K562 (cell line): ENCODE measurements around the gene SUPT5H. TPM values are rescaled to one million over a fixed set of nuclear protein-coding genes. Genes with fewer than 3 reads are reported as not detected.
A peak's percentile ranks its signal among the peaks of the same experiment; 100 is the strongest.

Experiments
- BHLHE40 ChIP-seq: IDR thresholded peaks from 2 replicates; pipeline ENCODE4 v1.6.1; 2011; ENCODE audit warnings: low read length, improper control_type of control experiment
- CHCHD3 ChIP-seq: fragments of 250-450 bp; sonication (Bioruptor Pico); IDR thresholded peaks from 2 replicates; pipeline ENCODE4 v2.1.2; 2022; ENCODE audit warnings: mild to moderate bottlenecking
- CREBBP ChIP-seq: IDR thresholded peaks from one replicate; pipeline ENCODE4 v1.6.1; 2012; ENCODE audit warnings: low read depth, mild to moderate bottlenecking, control low read depth, inconsistent platforms, low read length
- CREM ChIP-seq: IDR thresholded peaks from 2 replicates; pipeline ENCODE4 v1.6.1; 2014; ENCODE audit warnings: antibody characterized with exemption, low read depth
- ETV1 ChIP-seq: fragments of 450-650 bp; conservative IDR thresholded peaks from 2 replicates; pipeline ENCODE4 v1.6.1; 2016; ENCODE audit warnings: missing genetic modification characterization, control low read depth, low read depth, missing compliant biosample characterization
- FOXA1 ChIP-seq: fragments of 450-650 bp; IDR thresholded peaks from 2 replicates; pipeline ENCODE4 v1.6.1; 2016; ENCODE audit warnings: mild to moderate bottlenecking, borderline replicate concordance
- HLTF ChIP-seq: fragments of 450-650 bp; IDR thresholded peaks from 2 replicates; pipeline ENCODE4 v1.6.1; 2016
- HNRNPK ChIP-seq: fragments of 200-400 bp; formaldehyde crosslinking; IDR thresholded peaks from one replicate; pipeline ENCODE4 v1.6.1; 2018; ENCODE audit warnings: mild to moderate bottlenecking, low read depth, low read length; ENCODE audit not compliant: poor library complexity, severe bottlenecking
- HNRNPLL ChIP-seq: fragments of 200-400 bp; formaldehyde crosslinking; IDR thresholded peaks from 2 replicates; pipeline ENCODE4 v1.6.1; 2017; ENCODE audit warnings: low read length, low read depth, mild to moderate bottlenecking; ENCODE audit not compliant: poor library complexity, severe bottlenecking
- JUND ChIP-seq, 2 experiments: IDR thresholded peaks; 2 replicates in 1 of 2; 3 replicates in 1 of 2; pipeline ENCODE4 v1.6.1; 2011; ENCODE audit warnings: borderline replicate concordance in 2 of 2, low read depth in 2 of 2, low read length in 2 of 2, improper control_type of control experiment in 1 of 2, missing biosample characterization in 1 of 2, missing genetic modification characterization in 1 of 2, missing genetic modification reagents in 1 of 2
- MXI1 ChIP-seq: IDR thresholded peaks from 2 replicates; pipeline ENCODE4 v1.6.1; 2011; ENCODE audit warnings: low read depth, mild to moderate bottlenecking, improper control_type of control experiment, low read length
- MYBL2 ChIP-seq, 2 experiments: fragments of 450-650 bp in 1 of 2; sonication (generic) in 1 of 2; formaldehyde crosslinking in 1 of 2; IDR thresholded peaks; 2 replicates each; pipeline versions ENCODE4 v1.6.1 to v1.8.1; 2017 to 2022; ENCODE audit warnings: borderline replicate concordance in 1 of 2, inconsistent platforms in 1 of 2, low read depth in 1 of 2, mild to moderate bottlenecking in 1 of 2, missing genetic modification reagents in 1 of 2, moderate library complexity in 1 of 2
- NFXL1 ChIP-seq: fragments of 450-650 bp; formaldehyde crosslinking; IDR thresholded peaks from 2 replicates; pipeline ENCODE4 v1.4.0; 2021; ENCODE audit warnings: mild to moderate bottlenecking
- SPI1 ChIP-seq: IDR thresholded peaks from 2 replicates; pipeline ENCODE4 v1.6.1; 2011; ENCODE audit warnings: low read depth, low read length, control low read depth, borderline replicate concordance
- SREBF2 ChIP-seq: sonication (generic); formaldehyde crosslinking; IDR thresholded peaks from 2 replicates; pipeline ENCODE4 v1.4.0; 2020; ENCODE audit warnings: mild to moderate bottlenecking, missing genetic modification reagents
- YY1 ChIP-seq, 3 experiments: IDR thresholded peaks; 2 replicates each; pipeline ENCODE4 v1.6.1; 2011; ENCODE audit warnings: low read length in 2 of 3, mild to moderate bottlenecking in 2 of 3, moderate library complexity in 2 of 3, borderline replicate concordance in 1 of 3, control low read depth in 1 of 3, low read depth in 1 of 3; ENCODE audit not compliant: insufficient read depth in 3 of 3, insufficient replicate concordance in 2 of 3, control insufficient read depth in 1 of 3, insufficient read length in 1 of 3; ENCODE audit errors: extremely low read depth in 1 of 3
- ZEB2 ChIP-seq: fragments of 450-650 bp; IDR thresholded peaks from 2 replicates; pipeline ENCODE4 v1.6.1; 2016
- ZNF23 ChIP-seq: fragments of 250-450 bp; sonication (Bioruptor Pico); IDR thresholded peaks from 2 replicates; pipeline ENCODE4 v1.4.0; 2020; ENCODE audit warnings: mild to moderate bottlenecking
- ZNF436 ChIP-seq: fragments of 250-450, 450-650 bp; sonication (Bioruptor Pico); formaldehyde crosslinking; IDR thresholded peaks from 2 replicates; pipeline ENCODE4 v1.7.0; 2020; ENCODE audit warnings: mild to moderate bottlenecking
- ZNF589 ChIP-seq: fragments of 200-800 bp; sonication (Bioruptor generic); IDR thresholded peaks from 2 replicates; pipeline ENCODE4 v1.6.1; 2016; ENCODE audit warnings: low read depth, missing genetic modification characterization, missing compliant biosample characterization
- polyA plus RNA-seq, 8 experiments: library from polyadenylated mRNA; depleted of rRNA in 4 of 8; stranded (reverse) in 5 of 8; unstranded in 3 of 8; fragments of >200 nt; fragmentation: Nextera tagmentation in 2 of 8; fragmentation: Illumina TruSeq in 1 of 8; extraction: Ambion mirVana in 2 of 8; extraction: Trizol in 1 of 8; gene quantifications; 2 replicates each; pipeline versions ENCODE4 v1.2.1 to v1.2.3, GENCODE V29; 2011 to 2014; ENCODE audit warnings: inconsistent platforms in 1 of 8, missing spikeins in 1 of 8
- total RNA-seq, 7 experiments: library from RNA; depleted of rRNA in 6 of 7; stranded (reverse); fragments of >200 nt in 6 of 7; fragmentation: Illumina TruSeq in 2 of 7; extraction: Trizol in 2 of 7; gene quantifications; 2 replicates each; pipeline versions ENCODE4 v1.2.1 to v1.2.3, GENCODE V29; 2011 to 2021; ENCODE audit warnings: low replicate concordance in 1 of 7
- TF ChIP-seq, protein P1 (sequence below): fragments of 450-650 bp; formaldehyde crosslinking; conservative IDR thresholded peaks from 2 replicates; pipeline ENCODE4 v1.4.0; 2022; ENCODE audit warnings: mild to moderate bottlenecking, missing genetic modification characterization
- TF ChIP-seq, protein P2 (sequence below): sonication (generic); formaldehyde crosslinking; IDR thresholded peaks from 2 replicates; pipeline ENCODE4 v1.8.1; 2023; ENCODE audit warnings: mild to moderate bottlenecking, missing genetic modification reagents

The SUPT5H gene
- total and polyA plus RNA-seq, 9 of the 15 experiments (the other 6 are each of a cell fraction or from before 2014, with no cell fraction given): 13.3 to 85.9 (median 35.9) TPM

DNA sequence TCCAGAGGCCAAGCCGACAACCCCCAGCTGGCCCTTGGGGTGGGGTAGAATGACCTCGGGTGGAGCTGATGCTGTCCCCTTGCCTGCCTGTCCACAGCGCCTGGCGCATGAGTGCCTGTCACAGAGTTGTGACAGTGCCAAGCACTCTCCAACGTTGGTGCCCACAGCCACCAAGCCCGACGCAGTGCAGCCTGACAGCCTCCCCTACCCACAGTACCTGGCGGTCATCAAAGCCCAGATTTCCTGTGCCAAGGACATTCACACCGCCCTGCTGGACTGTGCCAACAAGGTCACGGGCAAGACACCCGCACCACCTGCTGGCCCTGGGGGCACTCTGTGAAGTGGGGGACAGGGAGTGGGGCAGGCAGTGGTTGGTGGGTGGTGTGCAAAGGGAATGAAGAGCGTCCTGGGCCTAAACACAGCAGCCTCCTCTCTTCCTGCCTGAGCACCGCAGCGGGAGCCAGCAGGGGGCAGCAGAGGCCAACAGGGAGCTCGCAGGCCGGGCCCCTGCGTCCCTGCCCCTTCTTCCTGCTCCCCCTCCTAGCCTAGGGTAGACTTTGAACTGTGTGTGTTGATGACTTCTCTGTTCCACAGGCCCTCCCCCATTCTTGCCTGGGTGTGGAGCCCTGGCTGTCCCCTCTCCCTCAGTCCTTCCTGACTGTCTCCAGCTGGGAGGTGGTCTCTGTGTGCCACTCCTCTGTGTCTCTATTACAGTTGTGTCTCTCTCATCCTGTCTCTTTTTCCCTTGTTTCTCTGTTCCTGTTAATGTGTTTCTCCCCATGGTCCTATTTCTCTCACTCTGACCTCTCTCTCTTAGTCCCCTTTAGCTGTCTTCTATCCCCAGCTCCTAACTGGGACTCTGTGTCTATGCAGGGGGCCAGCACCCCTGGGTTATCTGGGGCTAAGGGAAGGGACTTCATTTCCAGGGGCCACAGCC lies 47.8 kb upstream of the SUPT5H start (continued):
- TF ChIP-seq ZNF23 (CRISPR knock-in tag) (no peak), ZNF589 (CRISPR knock-in tag) (no peak), ZEB2 (no peak), HNRNPK (no peak), CHCHD3 (no peak), YY1 (IDR thresholded peaks at IDR 0.05; ENCODE audit: borderline replicate concordance in 1 of 3, control insufficient read depth in 1 of 3, extremely low read depth in 1 of 3, insufficient read depth in 3 of 3, insufficient read length in 1 of 3, insufficient replicate concordance in 2 of 3, low read depth in 1 of 3, low read length in 2 of 3) (peak in 1 of 3 experiments; percentile 65), SPI1 (0 out of 2 replicates have a peak, but pooled peaks have one; percentile 2), JUND (IDR thresholded peaks at IDR 0.05; ENCODE audit: borderline replicate concordance, low read depth, low read length) (peak; percentile 53), JUND (tag; IDR thresholded peaks at IDR 0.05; ENCODE audit: borderline replicate concordance, low read depth, low read length) (peak; percentile 49; the same call in 1 of the 3 replicates), MYBL2 (IDR thresholded peaks at IDR 0.05; ENCODE audit: low read depth) (no peak), MYBL2 (CRISPR knock-in tag; IDR thresholded peaks at IDR 0.05; ENCODE audit: borderline replicate concordance) (no peak), CREM (peak; percentile 38; the same call in 1 of the 2 replicates), MXI1 (no peak), NFXL1 (no peak), FOXA1 (no peak), SREBF2 (CRISPR knock-in tag) (no peak), HLTF (no peak), ETV1 (peak; percentile 74), BHLHE40 (no peak; the same call in 1 of the 2 replicates), CREBBP (no peak), HNRNPLL (no peak), ZNF436 (CRISPR knock-in tag) (no peak)
- TF ChIP-seq, protein P1, sequence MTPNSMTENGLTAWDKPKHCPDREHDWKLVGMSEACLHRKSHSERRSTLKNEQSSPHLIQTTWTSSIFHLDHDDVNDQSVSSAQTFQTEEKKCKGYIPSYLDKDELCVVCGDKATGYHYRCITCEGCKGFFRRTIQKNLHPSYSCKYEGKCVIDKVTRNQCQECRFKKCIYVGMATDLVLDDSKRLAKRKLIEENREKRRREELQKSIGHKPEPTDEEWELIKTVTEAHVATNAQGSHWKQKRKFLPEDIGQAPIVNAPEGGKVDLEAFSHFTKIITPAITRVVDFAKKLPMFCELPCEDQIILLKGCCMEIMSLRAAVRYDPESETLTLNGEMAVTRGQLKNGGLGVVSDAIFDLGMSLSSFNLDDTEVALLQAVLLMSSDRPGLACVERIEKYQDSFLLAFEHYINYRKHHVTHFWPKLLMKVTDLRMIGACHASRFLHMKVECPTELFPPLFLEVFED: 0 out of 2 replicates have a peak, but pooled peaks have one; percentile 4
- TF ChIP-seq, protein P2, sequence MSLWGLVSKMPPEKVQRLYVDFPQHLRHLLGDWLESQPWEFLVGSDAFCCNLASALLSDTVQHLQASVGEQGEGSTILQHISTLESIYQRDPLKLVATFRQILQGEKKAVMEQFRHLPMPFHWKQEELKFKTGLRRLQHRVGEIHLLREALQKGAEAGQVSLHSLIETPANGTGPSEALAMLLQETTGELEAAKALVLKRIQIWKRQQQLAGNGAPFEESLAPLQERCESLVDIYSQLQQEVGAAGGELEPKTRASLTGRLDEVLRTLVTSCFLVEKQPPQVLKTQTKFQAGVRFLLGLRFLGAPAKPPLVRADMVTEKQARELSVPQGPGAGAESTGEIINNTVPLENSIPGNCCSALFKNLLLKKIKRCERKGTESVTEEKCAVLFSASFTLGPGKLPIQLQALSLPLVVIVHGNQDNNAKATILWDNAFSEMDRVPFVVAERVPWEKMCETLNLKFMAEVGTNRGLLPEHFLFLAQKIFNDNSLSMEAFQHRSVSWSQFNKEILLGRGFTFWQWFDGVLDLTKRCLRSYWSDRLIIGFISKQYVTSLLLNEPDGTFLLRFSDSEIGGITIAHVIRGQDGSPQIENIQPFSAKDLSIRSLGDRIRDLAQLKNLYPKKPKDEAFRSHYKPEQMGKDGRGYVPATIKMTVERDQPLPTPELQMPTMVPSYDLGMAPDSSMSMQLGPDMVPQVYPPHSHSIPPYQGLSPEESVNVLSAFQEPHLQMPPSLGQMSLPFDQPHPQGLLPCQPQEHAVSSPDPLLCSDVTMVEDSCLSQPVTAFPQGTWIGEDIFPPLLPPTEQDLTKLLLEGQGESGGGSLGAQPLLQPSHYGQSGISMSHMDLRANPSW (CRISPR knock-in tag): no peak
